ENCODE measurements around the gene APRT. TPM values are rescaled to one million over a fixed set of nuclear protein-coding genes. Genes with fewer than 3 reads are reported as not detected.

Gene APRT
- total RNA-seq, 1 donor from 2014 or later: 198 TPM

DNA sequence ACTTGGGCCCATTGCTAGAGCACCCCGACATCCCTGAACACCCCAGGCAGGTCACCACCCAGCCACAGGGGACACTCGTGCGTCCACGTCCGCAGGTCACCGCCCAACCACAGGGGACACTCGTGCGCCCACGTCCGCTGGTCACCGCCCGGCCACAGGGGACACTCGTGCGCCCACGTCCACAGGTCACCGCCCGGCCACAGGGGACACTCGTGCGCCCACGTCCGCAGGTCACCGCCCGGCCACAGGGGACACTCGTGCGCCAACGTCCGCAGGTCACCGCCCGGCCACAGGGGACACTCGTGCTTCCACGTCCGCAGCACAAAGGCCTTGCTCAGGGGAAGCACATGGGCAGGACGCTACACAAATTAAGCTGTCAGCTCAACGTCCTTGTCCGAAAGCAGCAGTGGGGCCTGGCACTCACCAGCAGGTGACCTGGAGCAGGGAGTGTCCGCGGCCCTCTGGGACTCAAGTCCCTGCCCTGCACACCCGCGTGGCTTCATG is 27.4 kb upstream of the APRT start:
- H3K36me3 Mint-ChIP-seq (ENCODE audit: low read depth): peaks cover 28% of the 10 kb centered on the region
- ATAC-seq (ENCODE audit: low read depth): no peak
- no peaks in the 10 kb centered on the region for H3K9me3 Mint-ChIP-seq
- CTCF ChIA-PET: no interaction called here
- H3K4me1 Mint-ChIP-seq: peaks cover 4% of the 10 kb centered on the region
- H3K4me3 Mint-ChIP-seq: no peak overlapping the region
- intact Hi-C loops (cut with micrococcal nuclease): no loop called here
- no peak overlapping the region for H3K27ac Mint-ChIP-seq
- DNase-seq: no peak
- TF ChIP-seq, protein P1, sequence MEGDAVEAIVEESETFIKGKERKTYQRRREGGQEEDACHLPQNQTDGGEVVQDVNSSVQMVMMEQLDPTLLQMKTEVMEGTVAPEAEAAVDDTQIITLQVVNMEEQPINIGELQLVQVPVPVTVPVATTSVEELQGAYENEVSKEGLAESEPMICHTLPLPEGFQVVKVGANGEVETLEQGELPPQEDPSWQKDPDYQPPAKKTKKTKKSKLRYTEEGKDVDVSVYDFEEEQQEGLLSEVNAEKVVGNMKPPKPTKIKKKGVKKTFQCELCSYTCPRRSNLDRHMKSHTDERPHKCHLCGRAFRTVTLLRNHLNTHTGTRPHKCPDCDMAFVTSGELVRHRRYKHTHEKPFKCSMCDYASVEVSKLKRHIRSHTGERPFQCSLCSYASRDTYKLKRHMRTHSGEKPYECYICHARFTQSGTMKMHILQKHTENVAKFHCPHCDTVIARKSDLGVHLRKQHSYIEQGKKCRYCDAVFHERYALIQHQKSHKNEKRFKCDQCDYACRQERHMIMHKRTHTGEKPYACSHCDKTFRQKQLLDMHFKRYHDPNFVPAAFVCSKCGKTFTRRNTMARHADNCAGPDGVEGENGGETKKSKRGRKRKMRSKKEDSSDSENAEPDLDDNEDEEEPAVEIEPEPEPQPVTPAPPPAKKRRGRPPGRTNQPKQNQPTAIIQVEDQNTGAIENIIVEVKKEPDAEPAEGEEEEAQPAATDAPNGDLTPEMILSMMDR (IDR thresholded peaks at IDR 0.05): no peak
- POLR2A ChIA-PET: no interaction called here
- H3K27me3 Mint-ChIP-seq: no peaks in the 10 kb centered on the region

DNA sequence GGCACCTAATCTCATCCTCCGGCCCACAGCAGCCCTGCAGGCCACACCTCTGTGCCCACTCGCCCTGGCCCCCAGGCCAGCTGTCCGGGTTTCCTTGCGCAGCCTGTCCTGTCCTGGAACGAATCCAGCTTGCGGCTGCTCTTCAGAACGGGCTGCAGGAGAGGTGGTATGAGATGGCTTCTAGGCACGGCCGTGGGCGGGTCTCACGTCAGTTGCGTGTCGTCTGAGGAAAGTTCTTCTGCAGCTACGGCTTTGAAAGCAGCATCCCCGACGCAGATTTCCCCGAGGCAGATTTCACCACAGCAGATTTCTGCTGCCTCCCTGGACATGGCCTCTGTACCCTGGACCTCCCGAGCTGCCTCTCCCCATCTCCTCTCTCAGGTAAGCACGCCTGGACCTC is 26.8 kb upstream of the APRT start:
- Mint-ChIP-seq H3K27me3 (no peaks in the 10 kb centered on the region), H3K27ac (no peak overlapping the region), H3K36me3 (ENCODE audit: low read depth) (peaks cover 28% of the 10 kb centered on the region), H3K4me1 (peaks cover 4% of the 10 kb centered on the region), H3K9me3 (no peaks in the 10 kb centered on the region), H3K4me3 (no peak overlapping the region)
- ATAC-seq (ENCODE audit: low read depth) (no peak), DNase-seq (no peak)
- CTCF ChIA-PET: no interaction called here
- TF ChIP-seq, protein P1 (IDR thresholded peaks at IDR 0.05): no peak
- POLR2A ChIA-PET: no interaction called here
- intact Hi-C loops (cut with micrococcal nuclease): no loop called here

DNA sequence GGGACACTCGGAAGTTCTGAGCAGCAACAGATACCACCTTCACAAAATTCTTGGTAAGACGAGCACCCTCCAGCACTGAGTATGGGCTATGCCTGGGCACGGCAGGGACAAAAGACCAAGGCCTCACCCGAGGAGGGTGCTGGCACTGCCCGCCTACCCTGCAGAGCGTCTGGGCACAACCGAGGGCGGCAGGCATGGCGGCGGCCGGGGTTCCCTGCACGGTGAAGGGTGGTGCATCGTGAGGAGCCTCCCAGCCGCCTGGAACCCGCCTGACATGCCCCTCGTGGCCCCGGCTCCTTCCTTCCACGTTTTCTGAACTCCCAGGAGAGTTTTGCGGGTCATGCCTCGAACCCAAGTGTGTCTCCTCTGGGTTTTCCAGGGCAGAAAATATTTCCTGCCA is 26.1 kb upstream of the APRT start:
- no peak overlapping the region for H3K4me3 Mint-ChIP-seq
- intact Hi-C loops (cut with micrococcal nuclease): no loop called here
- ChIA-PET POLR2A (no interaction called here), CTCF (no interaction called here)
- H3K27ac Mint-ChIP-seq: no peak overlapping the region
- ATAC-seq (ENCODE audit: low read depth) (no peak), DNase-seq (no peak)
- no peaks in the 10 kb centered on the region for H3K27me3 Mint-ChIP-seq
- H3K36me3 Mint-ChIP-seq (ENCODE audit: low read depth): peaks cover 22% of the 10 kb centered on the region
- TF ChIP-seq, protein P1 (IDR thresholded peaks at IDR 0.05): no peak
- no peaks in the 10 kb centered on the region for H3K9me3 Mint-ChIP-seq
- H3K4me1 Mint-ChIP-seq: peaks cover 4% of the 10 kb centered on the region

DNA sequence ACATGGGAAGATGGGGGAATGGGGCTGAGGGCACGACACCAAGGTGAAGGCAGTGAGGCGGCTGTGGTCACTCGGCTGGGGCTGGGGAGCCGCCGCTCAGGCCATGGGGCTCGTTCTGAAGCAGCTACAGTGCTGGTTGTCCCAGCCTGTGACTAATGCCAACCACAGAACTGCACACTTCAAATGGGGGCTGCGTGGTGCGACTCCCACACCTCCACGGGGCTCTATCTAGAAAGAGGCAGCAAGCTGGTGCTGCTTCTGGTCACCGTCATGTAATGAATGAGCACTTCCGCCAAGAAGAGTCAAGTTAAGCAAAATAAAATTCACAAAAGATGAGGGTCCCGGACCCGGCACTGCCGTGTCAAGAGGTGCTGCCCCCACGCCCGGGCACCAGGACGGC is 25.1 kb upstream of the APRT start:
- H3K4me1 Mint-ChIP-seq: no peaks in the 10 kb centered on the region
- no peak overlapping the region for H3K27ac Mint-ChIP-seq
- H3K9me3 Mint-ChIP-seq: no peaks in the 10 kb centered on the region
- H3K27me3 Mint-ChIP-seq: no peaks in the 10 kb centered on the region
- H3K4me3 Mint-ChIP-seq: no peak overlapping the region
- POLR2A ChIA-PET: no interaction called here
- TF ChIP-seq, protein P1 (IDR thresholded peaks at IDR 0.05): no peak
- CTCF ChIA-PET: no interaction called here
- no peak for DNase-seq
- ATAC-seq (ENCODE audit: low read depth): no peak
- H3K36me3 Mint-ChIP-seq (ENCODE audit: low read depth): peaks cover 19% of the 10 kb centered on the region
- intact Hi-C loops (cut with micrococcal nuclease): no loop called here

DNA sequence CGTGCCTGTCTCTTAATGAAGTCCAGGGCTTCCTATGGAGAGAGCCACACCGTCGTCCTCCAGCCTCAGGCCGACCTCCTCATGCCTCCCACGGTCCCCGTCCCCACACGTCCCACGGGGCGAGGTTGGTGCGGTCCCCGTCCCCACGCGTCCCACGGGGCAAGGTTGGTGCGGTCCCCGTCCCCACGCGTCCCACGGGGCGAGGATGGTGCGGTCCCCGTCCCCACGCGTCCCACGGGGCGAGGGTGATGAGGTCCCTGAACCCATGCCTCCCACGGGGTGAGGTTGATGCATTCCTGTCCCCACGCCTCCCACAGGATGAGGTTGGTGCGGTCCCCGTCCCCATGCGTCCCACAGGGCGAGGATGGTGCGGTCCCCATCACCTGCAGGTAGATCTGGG is 24.1 kb upstream of the APRT start:
- ATAC-seq (ENCODE audit: low read depth) (no peak), DNase-seq (no peak)
- TF ChIP-seq, protein P1 (IDR thresholded peaks at IDR 0.05): no peak
- H3K27me3 Mint-ChIP-seq: no peaks in the 10 kb centered on the region
- H3K9me3 Mint-ChIP-seq: no peaks in the 10 kb centered on the region
- CTCF ChIA-PET: no interaction called here
- no peaks in the 10 kb centered on the region for H3K4me1 Mint-ChIP-seq
- intact Hi-C loops (cut with micrococcal nuclease): no loop called here
- H3K4me3 Mint-ChIP-seq: no peak overlapping the region
- peaks cover 19% of the 10 kb centered on the region for H3K36me3 Mint-ChIP-seq (ENCODE audit: low read depth)
- POLR2A ChIA-PET: no interaction called here
- H3K27ac Mint-ChIP-seq: no peak overlapping the region

All from activated B cell treated with CpG ODN at 0.5 μM for 24 hours (primary cell).